ENCODE data around the gene TARBP1.
A peak's percentile ranks its signal among the peaks of the same experiment; 100 is the strongest.
"Not testable (repeated sequence)": the region's sequence is repeated elsewhere in the genome, so short reads cannot be mapped to it uniquely, and the experiment has no call there.

Gene TARBP1

DNA sequence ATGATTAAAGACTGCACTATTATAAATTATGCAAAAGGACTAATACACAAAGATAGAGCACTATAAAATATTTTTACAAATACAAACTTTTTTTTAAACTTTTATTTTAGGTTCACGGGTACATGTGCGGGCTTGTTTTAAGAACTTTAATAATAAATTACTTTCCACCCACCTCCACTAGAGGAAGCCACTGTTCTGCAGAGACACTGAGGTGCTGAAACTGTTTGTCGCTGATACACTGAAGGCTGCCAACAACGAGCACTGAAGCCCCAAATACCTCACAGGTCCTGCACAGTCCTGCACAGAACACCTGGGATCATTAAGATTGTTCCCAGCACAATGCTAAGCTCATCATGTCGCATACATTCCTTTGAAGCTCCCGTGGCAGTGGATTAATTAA lies 85.8 kb downstream of the TARBP1 start:
- no peak for DNase-seq (ENCODE audit: low read depth, low spot score)

DNA sequence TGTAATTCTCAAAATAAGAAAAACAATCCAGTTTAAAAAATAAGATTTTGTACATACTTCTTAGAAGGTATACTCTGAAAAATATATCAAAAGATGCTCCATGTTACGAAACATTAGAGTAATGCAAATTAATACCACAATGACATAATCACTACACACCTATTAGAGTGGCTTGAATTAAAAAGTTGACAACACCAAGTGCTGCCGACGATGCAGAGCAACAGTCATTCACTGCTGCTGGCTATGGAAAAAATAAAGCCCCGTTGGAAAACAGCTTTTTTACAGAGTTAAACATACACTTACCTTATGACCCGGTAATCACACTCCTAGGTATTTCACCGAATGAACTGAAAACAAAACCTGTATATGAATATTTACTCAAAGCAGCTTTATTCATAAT lies 90.9 kb downstream of the TARBP1 start:
- no peak for DNase-seq (ENCODE audit: low read depth, low spot score)

DNA sequence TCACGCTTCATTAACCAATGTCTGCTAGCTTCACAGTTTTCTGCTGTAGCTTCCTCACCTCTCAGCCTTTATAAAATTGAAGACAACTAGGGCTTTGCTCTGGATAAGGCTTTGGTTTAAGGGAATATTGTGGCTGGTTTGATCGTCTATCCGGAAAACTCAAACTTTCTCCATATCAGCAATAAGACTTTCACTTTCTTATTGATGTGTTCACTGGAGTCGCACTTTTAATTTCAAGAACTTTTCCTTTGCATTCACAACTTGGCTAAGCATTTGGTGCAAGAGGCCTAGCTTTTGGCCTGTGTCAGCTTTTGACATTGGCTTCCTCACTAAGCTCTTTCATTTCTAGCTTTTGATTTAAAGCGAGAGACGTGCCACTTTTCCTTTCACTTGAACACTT lies 92.9 kb downstream of the TARBP1 start:
- DNase-seq (ENCODE audit: low read depth, low spot score), result no peak

DNA sequence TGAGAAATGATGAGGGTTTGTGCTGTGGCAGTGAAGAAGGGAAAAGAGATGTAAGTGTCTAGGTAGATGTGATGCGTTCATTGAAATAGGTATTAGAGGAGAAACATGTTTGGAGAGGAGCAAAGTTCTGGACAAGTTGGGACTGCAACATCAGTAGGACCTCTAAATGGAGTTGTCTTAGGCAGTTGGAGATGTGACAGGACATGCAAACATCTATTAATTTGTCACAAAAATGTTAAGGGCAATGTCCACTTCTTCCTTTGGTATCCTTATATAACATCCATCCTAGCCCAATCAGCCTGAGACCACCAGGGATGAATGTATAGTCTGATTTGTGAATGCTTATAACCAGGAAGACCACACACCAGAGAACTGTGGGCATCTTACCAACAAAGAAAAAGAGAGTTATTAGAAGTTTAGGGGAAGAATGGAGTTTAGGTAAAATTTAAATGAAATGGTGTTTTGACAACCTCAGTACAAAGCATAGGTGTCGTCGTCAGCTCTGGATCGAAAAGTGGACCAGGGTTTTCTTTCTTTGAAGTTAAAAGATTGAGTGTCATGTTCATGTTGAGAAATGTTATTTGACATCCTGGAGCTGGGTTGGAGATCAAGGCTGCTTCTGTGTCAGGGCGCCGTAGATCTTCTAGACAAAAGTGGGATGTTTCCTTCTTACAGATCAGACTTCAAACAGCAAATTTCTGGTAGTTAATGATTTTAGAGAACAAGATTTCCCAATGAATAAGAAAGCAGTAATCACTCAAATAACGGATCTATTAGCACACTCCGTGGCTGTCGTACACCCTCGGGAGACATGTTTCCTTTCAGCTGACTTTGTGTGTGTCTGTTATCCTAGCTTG lies 97.1 kb downstream of the TARBP1 start:
- no peak for DNase-seq (ENCODE audit: low read depth, low spot score)

DNA sequence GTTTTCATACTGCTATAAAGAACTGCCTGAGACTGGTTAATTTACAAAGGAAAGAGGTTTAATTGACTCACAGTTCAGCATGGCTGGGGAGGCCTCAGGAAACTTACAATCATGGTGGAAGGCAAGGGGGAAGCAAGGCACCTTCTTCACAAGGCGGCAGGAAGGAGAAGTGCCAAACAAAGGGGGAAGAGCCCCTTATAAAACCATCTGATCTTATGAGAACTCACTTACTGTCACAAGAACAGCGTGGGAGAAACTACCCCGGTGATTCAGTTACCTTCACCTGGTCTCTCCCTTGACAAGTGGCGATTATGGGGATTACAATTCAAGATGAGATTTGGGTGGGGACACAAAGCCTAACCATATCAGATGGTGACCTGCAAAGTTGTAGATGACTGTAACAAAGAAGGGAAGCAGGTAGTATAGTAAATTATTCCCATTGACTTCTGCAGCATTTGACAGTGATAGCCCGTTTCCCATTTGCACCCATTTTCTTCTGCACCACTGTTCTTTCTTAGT lies 99.3 kb downstream of the TARBP1 start:
- DNase-seq (ENCODE audit: low read depth, low spot score), result not testable (repeated sequence)

DNA sequence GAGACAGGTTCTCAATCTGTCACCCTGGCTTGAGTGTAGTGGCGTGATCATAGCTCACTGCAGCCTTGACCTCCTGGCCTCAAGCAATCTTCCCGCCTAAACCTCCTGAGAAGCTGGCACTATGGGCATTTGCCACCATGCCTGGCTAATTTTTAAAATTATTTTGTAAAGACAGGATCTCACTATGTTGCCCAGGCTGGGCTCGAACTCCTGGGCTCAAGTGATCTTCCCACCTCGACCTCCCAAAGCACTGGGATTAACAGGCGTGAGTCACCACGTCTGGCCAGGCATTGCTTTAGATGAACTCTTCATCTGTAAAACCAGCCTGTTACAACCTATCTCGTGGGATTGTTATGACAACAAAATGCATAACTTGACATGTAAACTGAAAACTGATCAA lies 103.3 kb downstream of the TARBP1 start:
- DNase-seq (ENCODE audit: low read depth, low spot score), result no peak

DNA sequence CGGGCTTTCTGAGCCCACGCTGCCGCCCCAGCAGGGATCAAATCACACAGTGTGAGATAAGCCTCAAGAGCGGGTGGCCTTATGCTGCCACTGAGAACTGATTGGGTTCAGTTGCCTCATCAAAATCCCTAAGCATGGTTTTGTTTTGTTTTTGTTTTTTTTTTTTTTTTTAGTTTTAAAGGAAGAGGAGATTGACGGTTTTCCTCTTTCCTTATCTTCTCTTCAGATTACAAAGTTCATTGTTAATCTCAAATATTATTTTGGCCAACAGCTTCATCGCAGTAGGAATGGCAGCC lies 105.1 kb downstream of the TARBP1 start:
- no peak for DNase-seq (ENCODE audit: low read depth, low spot score)

DNA sequence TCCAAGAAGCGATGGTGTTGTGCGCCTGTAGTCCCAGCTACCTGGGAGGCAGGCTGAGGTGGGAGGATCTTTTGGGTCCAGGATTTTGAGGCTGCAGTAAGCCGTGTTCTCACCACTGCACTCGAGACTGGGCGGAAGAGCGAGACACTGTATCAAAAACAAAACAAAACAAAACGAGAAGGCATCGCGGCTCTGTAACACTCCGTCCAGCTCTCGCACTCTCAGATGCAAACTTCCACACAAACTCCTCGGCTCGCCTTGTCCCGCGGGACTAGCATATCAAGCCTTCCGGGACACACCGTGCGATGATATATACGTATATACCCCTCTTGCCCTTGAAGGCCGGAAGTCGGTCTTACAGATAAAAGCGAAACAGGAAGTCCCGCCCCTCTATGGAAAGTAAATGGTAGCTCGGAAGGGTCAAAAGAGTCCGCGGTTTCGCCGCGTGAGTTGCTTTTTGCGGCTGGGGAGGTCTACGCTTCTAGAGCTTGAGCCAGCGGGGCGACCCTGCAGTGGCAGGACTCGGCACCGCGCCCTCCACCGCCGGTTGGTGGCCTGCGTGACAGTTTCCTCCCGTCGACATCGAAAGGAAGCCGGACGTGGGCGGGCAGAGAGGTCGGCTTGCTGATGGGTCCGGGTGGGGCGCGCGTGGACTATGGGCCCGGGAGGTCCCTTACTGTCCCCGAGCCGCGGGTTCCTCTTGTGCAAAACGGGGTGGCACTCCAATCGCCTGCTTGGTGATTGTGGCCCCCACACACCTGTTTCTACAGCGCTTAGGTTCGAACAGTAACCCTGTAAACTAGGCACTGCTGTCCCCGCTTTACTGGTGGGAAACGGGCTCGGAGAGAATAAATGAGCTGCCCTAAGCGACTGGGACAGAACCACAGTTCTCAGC lies 105.7 kb downstream of the TARBP1 start, which contains the start of gene COA6:
Gene COA6, plus strand, starts transcription at position 393 of the 895 bp plus-strand sequence. Its CDS starts 11 bp downstream, at position 404.
- DNase-seq (ENCODE audit: low read depth, low spot score), result peak; percentile 96

DNA sequence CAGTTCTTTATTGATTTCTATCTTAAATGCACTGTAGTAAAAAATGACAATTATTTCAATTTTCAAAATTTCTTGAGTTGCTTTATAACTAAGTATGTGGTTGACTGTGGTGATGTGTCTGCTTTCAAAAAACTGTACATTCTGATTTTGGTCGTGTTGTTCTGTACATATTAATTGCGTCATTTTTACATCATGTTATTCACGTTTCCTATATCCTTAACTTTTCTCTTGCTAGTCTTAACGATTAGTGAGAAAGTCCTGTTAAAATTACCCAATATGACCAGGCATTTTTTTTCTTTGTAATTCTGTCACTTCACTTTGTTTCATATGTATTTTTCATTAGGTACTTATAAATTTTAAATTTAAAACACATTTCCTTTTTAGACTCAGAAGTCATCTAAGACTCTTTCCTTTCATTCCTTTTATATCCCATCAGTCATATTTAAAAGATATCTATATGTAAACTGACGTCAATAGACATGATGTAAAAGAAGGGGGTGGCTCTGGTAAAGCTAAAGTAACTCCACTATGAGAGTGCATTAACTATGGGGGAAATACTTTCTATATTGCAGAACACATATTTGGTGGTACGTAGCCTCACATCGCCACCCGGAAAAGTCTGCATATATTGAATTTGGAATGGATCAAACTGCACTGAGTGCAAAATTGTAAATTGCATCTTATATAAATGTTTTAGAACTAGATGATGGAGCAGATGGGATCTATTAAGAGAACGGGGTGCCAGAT lies 106.8 kb downstream of the TARBP1 start:
- DNase-seq (ENCODE audit: low read depth, low spot score), result no peak

DNA sequence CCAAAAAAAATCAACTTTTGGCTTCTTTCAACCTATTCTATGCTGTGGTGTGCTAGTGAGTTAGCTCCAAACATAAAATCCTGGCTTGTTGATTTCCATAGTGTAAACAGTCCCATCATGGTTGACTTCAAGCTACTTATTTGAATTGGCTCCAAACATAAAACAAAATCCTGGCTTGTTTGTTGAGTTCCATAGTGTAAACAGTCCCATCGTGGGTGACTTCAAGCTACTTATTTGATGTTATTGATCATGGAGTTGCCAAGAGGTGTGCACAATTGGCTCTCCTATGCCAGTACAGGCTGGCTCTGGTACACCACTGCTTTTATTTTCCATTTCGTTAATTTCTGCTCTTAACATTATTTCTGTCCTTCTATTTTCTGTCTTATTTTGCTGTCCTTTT lies 107.6 kb downstream of the TARBP1 start:
- DNase-seq (ENCODE audit: low read depth, low spot score), result no peak

DNA sequence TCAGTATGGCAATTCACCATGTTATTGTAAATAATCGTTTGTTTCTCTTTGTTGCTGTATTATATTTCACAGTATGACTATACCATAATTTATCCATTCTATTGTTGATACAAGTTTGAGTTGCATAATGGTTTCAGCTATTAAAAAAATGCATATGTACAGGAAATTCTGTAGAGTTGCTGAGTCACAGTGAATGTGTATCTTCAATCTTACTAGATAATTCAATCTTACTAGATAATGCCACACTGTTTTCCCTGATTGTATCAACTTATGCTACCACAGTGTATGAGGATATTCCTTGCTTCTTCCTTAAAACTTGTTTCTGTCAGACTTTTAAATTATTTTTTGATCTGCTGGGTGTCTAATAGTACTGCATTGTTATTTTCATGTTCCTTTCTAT lies 109.2 kb downstream of the TARBP1 start:
- DNase-seq (ENCODE audit: low read depth, low spot score), result no peak

DNA sequence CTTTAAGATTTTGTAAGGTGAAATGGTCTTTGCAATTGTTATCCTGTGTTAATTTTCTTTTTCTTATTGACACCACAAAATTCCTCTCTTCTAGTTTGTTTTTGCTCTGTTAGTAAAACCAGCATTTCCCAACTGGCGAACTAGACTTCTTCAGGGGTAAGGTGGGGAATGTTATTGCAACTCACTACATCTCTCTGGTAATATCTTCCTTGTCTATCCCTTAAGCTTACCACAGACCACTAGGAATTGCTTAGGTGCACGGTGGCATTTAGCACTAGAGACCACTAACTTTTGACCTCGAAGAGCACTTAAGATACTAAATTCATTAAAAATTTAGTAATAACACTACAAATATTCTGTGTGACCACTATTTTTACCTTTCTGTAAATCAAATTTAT lies 109.9 kb downstream of the TARBP1 start:
- DNase-seq (ENCODE audit: low read depth, low spot score), result no peak

DNA sequence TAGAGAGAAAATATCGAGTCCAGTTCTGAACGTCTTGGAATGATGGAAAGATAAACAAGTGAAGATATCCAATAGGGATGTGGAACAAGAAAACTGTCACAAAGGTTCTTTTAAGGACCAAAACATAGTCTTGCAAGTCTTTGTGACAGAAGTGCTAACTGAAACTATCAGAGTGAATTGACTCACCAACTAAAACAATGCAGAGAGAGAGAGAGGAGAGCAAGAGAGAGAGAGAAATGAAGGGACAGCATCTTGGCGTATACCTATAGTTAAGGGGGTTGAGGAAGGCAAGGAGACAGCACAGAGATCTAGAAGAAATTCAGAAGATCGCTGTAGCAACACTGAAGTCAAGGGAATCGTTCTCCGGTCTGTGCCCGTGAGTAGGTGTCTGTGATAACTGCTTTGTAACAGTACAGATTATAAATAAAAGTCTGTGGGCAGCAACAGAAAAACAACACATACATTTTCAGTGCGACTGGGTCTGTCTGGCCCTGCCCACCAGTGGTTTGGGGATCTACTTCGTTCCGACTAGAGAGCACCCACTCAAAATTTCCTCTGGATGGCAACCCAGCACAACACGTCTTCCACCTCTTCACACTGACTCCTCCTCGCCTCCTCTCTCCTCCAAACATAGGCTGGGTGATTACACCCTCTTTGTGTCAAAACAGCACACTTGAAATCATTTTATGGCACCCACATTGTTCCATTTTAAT lies 110.5 kb downstream of the TARBP1 start:
- DNase-seq (ENCODE audit: low read depth, low spot score), result no peak

DNA sequence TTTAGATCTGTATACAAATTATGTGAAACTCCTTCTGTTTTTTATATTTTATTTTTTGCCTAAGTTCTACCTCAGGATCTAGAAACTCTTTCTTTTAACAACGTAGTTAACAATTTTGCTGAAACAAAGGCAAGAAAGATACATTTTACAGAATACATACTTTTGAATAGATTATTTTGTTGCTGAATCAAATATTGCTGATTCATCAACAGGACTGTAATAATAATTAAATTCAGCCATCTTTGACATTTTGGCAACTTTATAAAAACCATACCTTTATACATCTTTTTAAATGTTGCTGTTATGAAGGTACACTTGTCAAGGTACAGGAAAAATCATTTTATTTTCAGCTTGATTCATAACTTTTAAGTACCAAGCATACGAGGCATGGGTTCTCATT lies 116.4 kb downstream of the TARBP1 start:
- no peak for DNase-seq (ENCODE audit: low read depth, low spot score)

DNA sequence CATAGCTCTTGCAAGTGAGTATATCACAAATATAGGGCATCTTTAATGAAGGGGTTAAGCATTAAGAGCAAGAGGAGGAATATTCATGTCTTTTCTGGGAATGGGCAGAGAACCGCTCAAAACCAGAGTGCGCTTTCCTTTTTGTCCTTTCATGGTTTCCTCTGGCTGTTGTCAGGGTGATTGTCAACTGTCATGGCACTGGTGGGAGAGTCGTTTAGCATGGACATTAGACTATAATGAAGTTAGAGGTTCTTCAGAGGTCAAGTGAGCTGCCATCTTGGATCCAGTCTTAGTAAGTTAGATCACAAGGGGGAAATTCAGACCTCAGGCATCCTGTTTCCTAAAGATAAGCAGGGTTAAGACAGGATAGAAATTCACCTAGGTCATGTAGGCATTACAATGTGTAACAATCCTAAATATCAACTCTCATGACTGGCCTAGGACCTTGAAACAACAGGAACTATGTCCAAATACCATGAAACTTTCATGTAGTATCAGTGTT lies 117.8 kb downstream of the TARBP1 start:
- DNase-seq (ENCODE audit: low read depth, low spot score), result no peak

DNA sequence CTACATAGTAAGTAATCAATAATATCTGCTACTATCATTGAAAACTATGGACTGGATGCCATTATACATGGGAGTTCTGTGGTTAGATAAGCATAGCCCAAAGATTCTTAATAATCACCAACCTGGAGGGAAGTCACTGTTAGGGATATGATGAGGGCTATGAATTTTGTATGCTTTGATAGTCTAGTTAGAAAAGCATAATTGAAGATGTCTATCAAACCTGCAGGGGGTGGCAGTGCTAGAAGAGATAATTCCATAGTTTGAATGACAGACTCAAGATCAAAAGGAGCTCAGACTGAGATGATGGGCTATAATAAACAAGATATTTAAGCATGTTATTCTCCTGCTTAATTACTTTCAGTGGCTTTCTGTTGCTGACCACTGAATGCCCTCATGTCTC lies 121.1 kb downstream of the TARBP1 start:
- DNase-seq (ENCODE audit: low read depth, low spot score), result no peak

DNA sequence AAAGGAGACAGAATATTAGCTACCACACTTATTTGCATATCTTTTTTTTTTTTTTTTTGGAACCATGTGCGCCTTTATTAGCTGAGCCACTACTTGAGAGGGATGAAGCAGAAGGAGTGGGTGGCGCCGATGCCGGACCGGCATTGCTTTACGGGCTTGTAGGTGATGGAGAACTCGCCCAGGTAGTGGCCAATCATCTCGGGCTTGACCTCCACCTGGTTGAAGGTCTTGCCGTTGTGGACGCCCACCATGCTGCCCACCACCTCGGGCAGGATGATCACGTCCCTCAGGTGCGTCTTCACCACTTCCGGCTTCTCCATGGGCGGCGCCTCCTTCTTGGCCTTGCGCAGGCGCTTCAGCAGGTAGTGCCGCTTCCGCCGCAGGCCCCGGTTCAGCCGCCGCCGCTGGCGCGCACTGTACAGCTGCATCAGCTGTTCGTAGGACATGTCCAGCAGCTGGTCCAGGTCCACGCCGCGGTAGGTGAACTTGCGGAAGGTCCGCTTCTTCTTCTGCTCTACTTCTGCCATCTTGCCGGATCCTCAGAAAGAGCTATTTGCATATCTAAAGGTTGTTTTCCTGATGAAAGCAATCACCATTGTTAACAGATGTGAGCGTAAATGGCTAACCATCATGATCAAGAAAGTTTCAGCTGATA lies 122.2 kb downstream of the TARBP1 start:
- peak; percentile 68 for DNase-seq (ENCODE audit: low read depth, low spot score)

DNA sequence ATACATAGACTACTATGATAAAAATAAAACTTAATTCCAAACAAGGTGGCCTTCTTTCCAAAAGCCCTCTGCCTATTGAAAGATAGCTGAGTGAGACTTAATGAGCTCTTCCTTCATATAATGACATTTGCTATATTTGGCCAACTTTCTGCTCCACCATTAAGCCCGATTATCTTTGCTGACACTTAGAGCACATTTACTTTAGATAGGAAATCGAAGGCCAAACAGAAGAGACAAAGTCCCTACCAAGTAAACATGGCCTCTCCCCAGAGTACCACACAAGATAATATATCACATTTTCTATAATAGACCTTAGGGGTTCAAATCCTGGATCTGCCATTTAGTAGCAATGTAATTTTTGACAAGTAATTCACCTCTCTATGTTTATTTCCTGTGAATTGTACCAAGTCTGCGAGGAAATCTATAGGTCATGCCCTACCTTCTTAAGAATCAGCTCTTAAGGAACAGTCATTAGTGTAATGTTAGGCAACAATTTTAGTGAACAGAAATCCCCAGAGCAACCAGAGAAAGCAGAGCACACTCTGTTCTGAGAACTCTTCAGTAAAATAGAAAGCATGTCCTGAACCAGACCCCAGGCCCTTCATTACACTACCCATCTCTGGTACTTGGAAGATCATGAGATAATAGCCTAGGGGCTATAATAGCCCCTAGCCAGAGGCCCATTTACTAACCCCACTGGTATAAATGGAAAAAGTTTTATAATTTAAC lies 123.0 kb downstream of the TARBP1 start:
- no peak for DNase-seq (ENCODE audit: low read depth, low spot score)

DNA sequence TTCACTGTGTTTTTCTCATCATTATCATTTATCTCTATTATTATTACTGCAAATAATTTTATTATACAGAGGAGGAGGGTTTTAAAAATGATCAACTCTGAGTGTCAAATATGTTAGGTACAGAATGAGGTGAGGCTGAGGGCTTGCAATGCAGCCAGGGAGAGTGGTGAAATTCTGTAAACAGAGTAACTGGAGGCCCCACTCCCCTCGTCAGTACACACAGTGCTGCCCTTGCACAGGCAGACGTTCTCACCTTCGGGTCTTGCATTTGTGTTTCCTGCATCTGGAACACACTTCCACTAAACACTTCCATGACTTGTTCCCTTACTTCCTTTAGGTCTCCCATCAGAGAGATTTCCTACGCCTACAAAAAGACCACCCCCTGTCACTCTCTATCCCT lies 130.0 kb downstream of the TARBP1 start:
- DNase-seq (ENCODE audit: low read depth, low spot score), result no peak

DNA sequence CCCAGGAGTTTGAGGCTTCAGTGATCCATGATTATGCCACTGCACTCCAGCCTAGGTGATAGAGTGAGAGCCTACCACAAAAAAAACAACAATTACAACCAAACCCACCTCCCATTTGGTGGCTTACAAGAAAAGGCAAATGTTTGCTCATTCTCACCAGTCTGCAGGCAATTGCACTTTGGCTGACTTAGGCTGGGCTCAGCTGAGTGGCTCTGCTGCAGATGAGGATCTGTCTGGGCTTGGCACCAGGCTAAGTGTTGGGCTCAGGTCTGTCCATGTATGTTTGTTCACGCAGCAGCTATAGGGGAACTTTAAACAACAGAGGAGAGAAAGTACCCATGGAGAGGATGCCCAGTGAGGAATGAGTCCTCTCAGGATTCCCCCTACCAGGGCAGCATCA lies 133.7 kb downstream of the TARBP1 start:
- DNase-seq (ENCODE audit: low read depth, low spot score), result no peak
